SK-N-SH treated with all-trans-retinoic acid at 6 μM for 48 hours (cell line): ENCODE results near the gene AFG1L.

Experiments
- ATAC-seq: fragments of 200-7000 bp; cut with Tn5 transposase; 3 replicates; pipeline ENCODE4 v1.9.1; 2020; ENCODE audit warnings: mild to moderate bottlenecking, moderate library complexity
- ARNTL ChIP-seq: fragments of 450-650 bp; formaldehyde crosslinking; IDR thresholded peaks from 2 replicates; pipeline ENCODE4 v1.5.0; 2020; ENCODE audit warnings: low read depth, mild to moderate bottlenecking, moderate library complexity, borderline replicate concordance
- BACH2 ChIP-seq: fragments of 250-450 bp; sonication (Bioruptor Pico); IDR thresholded peaks from 2 replicates; pipeline ENCODE4 v1.9.0; 2021; ENCODE audit warnings: mild to moderate bottlenecking, borderline replicate concordance
- CREB5 ChIP-seq: fragments of 250-450 bp; sonication (Bioruptor Pico); IDR thresholded peaks from 2 replicates; pipeline ENCODE4 v1.5.1; 2020; ENCODE audit warnings: low read depth, mild to moderate bottlenecking, moderate library complexity
- CSDC2 ChIP-seq: fragments of 250-450 bp; sonication (Bioruptor Pico); IDR thresholded peaks from 2 replicates; pipeline ENCODE4 v1.5.0; 2020; ENCODE audit warnings: mild to moderate bottlenecking, moderate library complexity
- CSRNP3 ChIP-seq: fragments of 250-450 bp; sonication (Bioruptor Pico); IDR thresholded peaks from 2 replicates; pipeline ENCODE4 v1.5.1; 2021; ENCODE audit warnings: mild to moderate bottlenecking, moderate library complexity
- ESRRG ChIP-seq: fragments of 250-450 bp; sonication (Bioruptor Pico); IDR thresholded peaks from 2 replicates; pipeline ENCODE4 v1.6.1; 2021; ENCODE audit warnings: mild to moderate bottlenecking
- GLIS3 ChIP-seq: fragments of 250-450 bp; sonication (Bioruptor Pico); IDR thresholded peaks from 2 replicates; pipeline ENCODE4 v1.5.0; 2020; ENCODE audit warnings: mild to moderate bottlenecking, moderate library complexity
- ISL1 ChIP-seq: fragments of 250-450 bp; sonication (Bioruptor Pico); IDR thresholded peaks from 2 replicates; pipeline ENCODE4 v2.1.2; 2022; ENCODE audit warnings: mild to moderate bottlenecking, moderate library complexity
- OSR1 ChIP-seq: fragments of 250-450 bp; sonication (Bioruptor Pico); IDR thresholded peaks from 2 replicates; pipeline ENCODE4 v1.8.0; 2022; ENCODE audit warnings: moderate library complexity, mild to moderate bottlenecking, inconsistent platforms
- PATZ1 ChIP-seq: fragments of 250-450 bp; sonication (Bioruptor Pico); IDR thresholded peaks from 2 replicates; pipeline ENCODE4 v1.8.0; 2020; ENCODE audit warnings: mild to moderate bottlenecking, moderate library complexity, borderline replicate concordance
- POU6F1 ChIP-seq: fragments of 250-450 bp; sonication (Bioruptor Pico); IDR thresholded peaks from 2 replicates; pipeline ENCODE4 v1.8.0; 2021; ENCODE audit warnings: low read depth, mild to moderate bottlenecking, moderate library complexity, borderline replicate concordance
- PPARA ChIP-seq: fragments of 250-450 bp; sonication (Bioruptor Pico); IDR thresholded peaks from 2 replicates; pipeline ENCODE4 v1.5.0; 2020; ENCODE audit warnings: mild to moderate bottlenecking, borderline replicate concordance
- RARB ChIP-seq: fragments of 250-450 bp; sonication (Bioruptor Pico); IDR thresholded peaks from 2 replicates; pipeline ENCODE4 v1.8.0; 2021; ENCODE audit warnings: mild to moderate bottlenecking, moderate library complexity
- SNAI2 ChIP-seq: fragments of 250-450 bp; sonication (Bioruptor Pico); IDR thresholded peaks from 2 replicates; pipeline ENCODE4 v1.5.0; 2020; ENCODE audit warnings: mild to moderate bottlenecking, moderate library complexity
- TCF4 ChIP-seq: fragments of 250-450 bp; sonication (Bioruptor Pico); IDR thresholded peaks from 2 replicates; pipeline ENCODE4 v1.8.0; 2021; ENCODE audit warnings: mild to moderate bottlenecking, moderate library complexity, borderline replicate concordance
- TOX ChIP-seq: fragments of 250-450 bp; sonication (Bioruptor Pico); IDR thresholded peaks from 2 replicates; pipeline ENCODE4 v1.8.0; 2021; ENCODE audit warnings: mild to moderate bottlenecking, moderate library complexity, borderline replicate concordance
- TSHZ2 ChIP-seq: fragments of 250-450 bp; sonication (Bioruptor Pico); IDR thresholded peaks from 2 replicates; pipeline ENCODE4 v1.5.0; 2020; ENCODE audit warnings: mild to moderate bottlenecking, moderate library complexity
- ZC3H10 ChIP-seq: fragments of 250-450 bp; sonication (Bioruptor Pico); IDR thresholded peaks from 2 replicates; pipeline ENCODE4 v1.5.1; 2021; ENCODE audit warnings: mild to moderate bottlenecking, moderate library complexity
- ZFP3 ChIP-seq: fragments of 250-450 bp; sonication (Bioruptor Pico); IDR thresholded peaks from 2 replicates; pipeline ENCODE4 v1.5.0; 2020; ENCODE audit warnings: mild to moderate bottlenecking, moderate library complexity
- ZFP30 ChIP-seq: fragments of 450-650 bp; formaldehyde crosslinking; IDR thresholded peaks from 2 replicates; pipeline ENCODE4 v1.5.0; 2022; ENCODE audit warnings: mild to moderate bottlenecking, moderate library complexity
- ZNF565 ChIP-seq: fragments of 450-650 bp; formaldehyde crosslinking; conservative IDR thresholded peaks from 2 replicates; pipeline ENCODE4 v1.5.0; 2020; ENCODE audit warnings: low read depth, mild to moderate bottlenecking, moderate library complexity
- ZNF70 ChIP-seq: fragments of 450-650 bp; formaldehyde crosslinking; IDR thresholded peaks from 2 replicates; pipeline ENCODE4 v1.5.0; 2020; ENCODE audit warnings: mild to moderate bottlenecking, moderate library complexity
- ZNF8 ChIP-seq: fragments of 450-650 bp; formaldehyde crosslinking; IDR thresholded peaks from 2 replicates; pipeline ENCODE4 v1.5.0; 2020; ENCODE audit warnings: mild to moderate bottlenecking, moderate library complexity

The AFG1L gene

GRCh38 chr6:108364470-108364869, 69.6 kb downstream of the AFG1L start:
- no peak for ATAC-seq
- no peak for TF ChIP-seq CSDC2 (CRISPR knock-in tag)
- no peak for TF ChIP-seq SNAI2 (CRISPR knock-in tag)
- no peak for TF ChIP-seq PPARA (CRISPR knock-in tag)
- no peak for TF ChIP-seq ZNF8 (CRISPR knock-in tag)
- TF ChIP-seq TCF4: no peak
- TF ChIP-seq ARNTL (CRISPR knock-in tag): no peak

- TF ChIP-seq OSR1 (CRISPR knock-in tag): no peak
- TF ChIP-seq ZNF565 (CRISPR knock-in tag): no peak
- no peak for TF ChIP-seq ARNTL (CRISPR knock-in tag)
- no peak for TF ChIP-seq ZNF8 (CRISPR knock-in tag)
- TF ChIP-seq CSRNP3 (CRISPR knock-in tag): no peak
- no peak for TF ChIP-seq CREB5 (CRISPR knock-in tag)
- TF ChIP-seq POU6F1: no peak
- no peak for TF ChIP-seq ZNF70
- TF ChIP-seq TSHZ2: no peak
- no peak for TF ChIP-seq ZC3H10 (CRISPR knock-in tag)
- no peak for TF ChIP-seq ZFP3
- TF ChIP-seq GLIS3 (CRISPR knock-in tag): no peak
- TF ChIP-seq RARB: no peak
- no peak for ATAC-seq
These were observed 70.6 kb downstream of the AFG1L start for GRCh38 chr6:108365478-108365877.

GRCh38 chr6:108366236-108366635, 71.4 kb downstream of the AFG1L start:
- ATAC-seq: no peak
- TF ChIP-seq ARNTL (CRISPR knock-in tag): no peak
- TF ChIP-seq CSDC2 (CRISPR knock-in tag): no peak
- no peak for TF ChIP-seq ISL1 (CRISPR knock-in tag)
- TF ChIP-seq CREB5 (CRISPR knock-in tag): no peak
- TF ChIP-seq RARB: no peak
- no peak for TF ChIP-seq GLIS3 (CRISPR knock-in tag)
- TF ChIP-seq ZFP30 (CRISPR knock-in tag): no peak
- no peak for TF ChIP-seq CSRNP3 (CRISPR knock-in tag)
- no peak for TF ChIP-seq OSR1 (CRISPR knock-in tag)
- TF ChIP-seq ZNF8 (CRISPR knock-in tag): no peak
- TF ChIP-seq TOX (CRISPR knock-in tag): no peak
- no peak for TF ChIP-seq ESRRG (CRISPR knock-in tag)
- TF ChIP-seq TCF4: no peak
- no peak for TF ChIP-seq ZNF565 (CRISPR knock-in tag)
- TF ChIP-seq PPARA (CRISPR knock-in tag): no peak
- TF ChIP-seq BACH2: no peak
- TF ChIP-seq PATZ1 (CRISPR knock-in tag): no peak
- TF ChIP-seq ZNF70: no peak
- TF ChIP-seq SNAI2 (CRISPR knock-in tag): no peak
